Trophoblast cell (in vitro differentiated cells and primary cell): ENCODE results near the gene CALM3.

Experiments used
- DNase-seq, 2 donors: peaks; one replicate each; pipeline ENCODE4 v3.0.0-alpha.2; 2016
- H2AFZ ChIP-seq: 2 replicates; pipeline ENCODE4 v1.6.1; 2013; ENCODE audit warnings: low read length, moderate library complexity, mild to moderate bottlenecking; ENCODE audit not compliant: insufficient read depth, poor library complexity
- H2AK5ac ChIP-seq: 2 replicates; pipeline ENCODE4 v1.6.1; 2013; ENCODE audit warnings: mild to moderate bottlenecking, low read length
- H2BK120ac ChIP-seq: 2 replicates; pipeline ENCODE4 v1.6.1; 2013; ENCODE audit warnings: low read length, mild to moderate bottlenecking, moderate library complexity; ENCODE audit not compliant: insufficient read depth, poor library complexity
- H2BK12ac ChIP-seq: 2 replicates; pipeline ENCODE4 v1.6.1; 2013; ENCODE audit warnings: mild to moderate bottlenecking, low read length, moderate library complexity
- H2BK5ac ChIP-seq: 2 replicates; pipeline ENCODE4 v1.6.1; 2013; ENCODE audit warnings: low read length, low read depth, moderate library complexity, mild to moderate bottlenecking; ENCODE audit not compliant: poor library complexity
- H3K14ac ChIP-seq: 2 replicates; pipeline ENCODE4 v1.6.1; 2013; ENCODE audit warnings: mild to moderate bottlenecking, low read length
- H3K18ac ChIP-seq: 2 replicates; pipeline ENCODE4 v1.6.1; 2013; ENCODE audit warnings: mild to moderate bottlenecking, low read length
- H3K23ac ChIP-seq: 2 replicates; pipeline ENCODE4 v1.6.1; 2013; ENCODE audit warnings: low read length
- H3K27ac ChIP-seq: 2 replicates; pipeline ENCODE4 v1.5.1; 2013; ENCODE audit warnings: low read depth, mild to moderate bottlenecking, inconsistent platforms, low read length, moderate library complexity
- H3K27me3 ChIP-seq: 2 replicates; pipeline ENCODE4 v1.6.1; 2013; ENCODE audit warnings: inconsistent platforms, mild to moderate bottlenecking, low read length, moderate library complexity; ENCODE audit not compliant: insufficient read depth
- H3K36me3 ChIP-seq, 2 experiments: 1 replicate in 1 of 2; 2 replicates in 1 of 2; pipeline ENCODE4 v1.6.1; 2013; ENCODE audit warnings: low read length in 2 of 2, mild to moderate bottlenecking in 2 of 2, moderate library complexity in 1 of 2; ENCODE audit not compliant: insufficient read depth in 2 of 2, control insufficient read depth in 1 of 2
- H3K4ac ChIP-seq: 2 replicates; pipeline ENCODE4 v1.6.1; 2013; ENCODE audit warnings: low read depth, mild to moderate bottlenecking, low read length, moderate library complexity
- H3K4me1 ChIP-seq, 2 experiments: 1 replicate in 1 of 2; 2 replicates in 1 of 2; pipeline ENCODE4 v1.6.1; 2013; ENCODE audit warnings: low read length in 2 of 2, mild to moderate bottlenecking in 2 of 2, moderate library complexity in 1 of 2; ENCODE audit not compliant: insufficient read depth in 2 of 2, control insufficient read depth in 1 of 2
- H3K4me2 ChIP-seq: 2 replicates; pipeline ENCODE4 v1.6.1; 2013; ENCODE audit warnings: inconsistent platforms, mild to moderate bottlenecking, low read length, moderate library complexity
- H3K4me3 ChIP-seq: 2 replicates; pipeline ENCODE4 v1.5.1; 2013; ENCODE audit warnings: mild to moderate bottlenecking, low read depth, low read length, inconsistent platforms
- H3K79me1 ChIP-seq: one replicate; pipeline ENCODE4 v1.6.1; 2013; ENCODE audit warnings: low read length
- H3K79me2 ChIP-seq: 2 replicates; pipeline ENCODE4 v1.6.1; 2013; ENCODE audit warnings: low read length, mild to moderate bottlenecking; ENCODE audit not compliant: control insufficient read depth, insufficient read depth, poor library complexity
- H3K9ac ChIP-seq: 2 replicates; pipeline ENCODE4 v1.6.1; 2013; ENCODE audit warnings: mild to moderate bottlenecking, low read length
- H3K9me3 ChIP-seq: 2 replicates; pipeline ENCODE4 v1.6.1; 2013; ENCODE audit warnings: low read depth, mild to moderate bottlenecking, control low read depth, inconsistent platforms, low read length; ENCODE audit not compliant: insufficient read depth
- H4K12ac ChIP-seq: 2 replicates; pipeline ENCODE4 v1.6.1; 2013; ENCODE audit warnings: low read depth, mild to moderate bottlenecking, low read length, moderate library complexity
- H4K8ac ChIP-seq: 2 replicates; pipeline ENCODE4 v1.6.1; 2013; ENCODE audit warnings: low read depth, mild to moderate bottlenecking, low read length, moderate library complexity
- H4K91ac ChIP-seq: one replicate; pipeline ENCODE4 v1.6.1; 2013; ENCODE audit warnings: low read depth, mild to moderate bottlenecking, low read length, moderate library complexity
- WGBS: extraction: QIAGEN DNeasy Blood & Tissue Kit; methylation state at CpG from one replicate; pipeline ENCODE4 v1.1.7; 2013; ENCODE audit warnings: missing lambda C conversion rate; ENCODE audit not compliant: insufficient read length, insufficient coverage; ENCODE audit errors: extremely low coverage; 5-methylcytosine and 5-hydroxymethylcytosine counted together

The CALM3 gene

GRCh38 chr19:46580247-46580646 is 20.9 kb upstream of the CALM3 start:
- no peak overlapping the region for H3K14ac ChIP-seq
- no peak overlapping the region for H4K91ac ChIP-seq
- H3K79me1 ChIP-seq = no peaks in the 10 kb centered on the region
- no peak overlapping the region for H3K4ac ChIP-seq
- H3K9me3 ChIP-seq = no peaks in the 10 kb centered on the region
- no peak overlapping the region for H2BK120ac ChIP-seq
- no peak overlapping the region for H3K18ac ChIP-seq
- no peak overlapping the region for H3K23ac ChIP-seq
- H3K27ac ChIP-seq = no peak overlapping the region
- no peak for DNase-seq
- H4K8ac ChIP-seq = no peak overlapping the region
- no peaks in the 10 kb centered on the region for H3K27me3 ChIP-seq
- no peak overlapping the region for H2AK5ac ChIP-seq
- WGBS = no CpG with 5 or more reads among the region's 2 CpGs
- no peak overlapping the region for H3K4me2 ChIP-seq
- H2AFZ ChIP-seq = no peak overlapping the region
- no peak overlapping the region for H2BK12ac ChIP-seq
- H3K9ac ChIP-seq = no peak overlapping the region
- H3K36me3 ChIP-seq = no peaks in the 10 kb centered on the region
- H2BK5ac ChIP-seq = no peak overlapping the region
- H3K4me1 ChIP-seq = no peaks in the 10 kb centered on the region
- no peaks in the 10 kb centered on the region for H3K79me2 ChIP-seq
- H3K4me3 ChIP-seq = no peak overlapping the region
- H4K12ac ChIP-seq = no peak overlapping the region

- no peak overlapping the region for H3K27ac ChIP-seq
- no peak overlapping the region for H4K8ac ChIP-seq
- H2AK5ac ChIP-seq = no peak overlapping the region
- no peak overlapping the region for H3K9ac ChIP-seq
- no peaks in the 10 kb centered on the region for H3K4me1 ChIP-seq
- H3K18ac ChIP-seq = no peak overlapping the region
- no peak overlapping the region for H2BK12ac ChIP-seq
- H2AFZ ChIP-seq = no peak overlapping the region
- no peak overlapping the region for H4K12ac ChIP-seq
- H2BK120ac ChIP-seq = no peak overlapping the region
- no peak for DNase-seq
- H4K91ac ChIP-seq = no peak overlapping the region
- no peak overlapping the region for H3K14ac ChIP-seq
- H3K23ac ChIP-seq = no peak overlapping the region
- H3K27me3 ChIP-seq = no peaks in the 10 kb centered on the region
- H3K9me3 ChIP-seq = no peaks in the 10 kb centered on the region
- H2BK5ac ChIP-seq = no peak overlapping the region
- no peak overlapping the region for H3K4me2 ChIP-seq
- no peaks in the 10 kb centered on the region for H3K36me3 ChIP-seq
- H3K79me2 ChIP-seq = no peaks in the 10 kb centered on the region
- no peak overlapping the region for H3K4ac ChIP-seq
- WGBS = no CpG with 5 or more reads among the region's 1 CpG
- H3K79me1 ChIP-seq = no peaks in the 10 kb centered on the region
- no peak overlapping the region for H3K4me3 ChIP-seq
Observed at GRCh38 chr19:46585539-46585938, 15.6 kb upstream of the CALM3 start.

- no peak overlapping the region for H3K23ac ChIP-seq
- H3K18ac ChIP-seq = no peak overlapping the region
- no peak overlapping the region for H3K14ac ChIP-seq
- H3K4me1 ChIP-seq = no peaks in the 10 kb centered on the region
- DNase-seq = no peak
- no peak overlapping the region for H3K4ac ChIP-seq
- no peak overlapping the region for H3K9ac ChIP-seq
- no peak overlapping the region for H3K4me3 ChIP-seq
- no peak overlapping the region for H3K27ac ChIP-seq
- no peak overlapping the region for H2AK5ac ChIP-seq
- no peak overlapping the region for H2BK12ac ChIP-seq
- H3K4me2 ChIP-seq = no peak overlapping the region
- no peak overlapping the region for H2AFZ ChIP-seq
- no peak overlapping the region for H4K8ac ChIP-seq
- no peak overlapping the region for H4K91ac ChIP-seq
- H2BK5ac ChIP-seq = no peak overlapping the region
- no peak overlapping the region for H2BK120ac ChIP-seq
- WGBS = no CpG with 5 or more reads among the region's 4 CpGs
- no peaks in the 10 kb centered on the region for H3K9me3 ChIP-seq
- no peaks in the 10 kb centered on the region for H3K27me3 ChIP-seq
- H3K79me2 ChIP-seq = no peaks in the 10 kb centered on the region
- no peaks in the 10 kb centered on the region for H3K36me3 ChIP-seq
- no peaks in the 10 kb centered on the region for H3K79me1 ChIP-seq
- H4K12ac ChIP-seq = no peak overlapping the region
Observed at GRCh38 chr19:46586294-46586693, 14.8 kb upstream of the CALM3 start.

GRCh38 chr19:46587861-46588260 is 13.3 kb upstream of the CALM3 start:
- Histone ChIP-seq H3K36me3 (no peaks in the 10 kb centered on the region), H3K23ac (no peak overlapping the region), H2BK12ac (no peak overlapping the region), H3K14ac (no peak overlapping the region), H3K9me3 (no peaks in the 10 kb centered on the region), H3K4me1 (no peaks in the 10 kb centered on the region), H3K4ac (no peak overlapping the region), H3K9ac (no peak overlapping the region), H3K18ac (no peak overlapping the region), H2AK5ac (no peak overlapping the region), H2BK120ac (no peak overlapping the region), H4K12ac (no peak overlapping the region), H3K27me3 (no peaks in the 10 kb centered on the region), H3K4me3 (no peak overlapping the region), H3K27ac (no peak overlapping the region), H2AFZ (no peak overlapping the region), H3K79me2 (no peaks in the 10 kb centered on the region), H4K8ac (no peak overlapping the region), H3K79me1 (no peaks in the 10 kb centered on the region), H2BK5ac (no peak overlapping the region), H4K91ac (no peak overlapping the region), H3K4me2 (no peak overlapping the region)
- no peak for DNase-seq
- WGBS = no CpG with 5 or more reads among the region's 3 CpGs
